ENCODE measurements around the gene KIT. TPM values are rescaled to one million over a fixed set of nuclear protein-coding genes. Genes with fewer than 3 reads are reported as not detected.

Gene KIT
- total and polyA plus RNA-seq, 2 of the 4 experiments (the other 2 are of a cell fraction): 3.3 to 5.9 TPM

DNA sequence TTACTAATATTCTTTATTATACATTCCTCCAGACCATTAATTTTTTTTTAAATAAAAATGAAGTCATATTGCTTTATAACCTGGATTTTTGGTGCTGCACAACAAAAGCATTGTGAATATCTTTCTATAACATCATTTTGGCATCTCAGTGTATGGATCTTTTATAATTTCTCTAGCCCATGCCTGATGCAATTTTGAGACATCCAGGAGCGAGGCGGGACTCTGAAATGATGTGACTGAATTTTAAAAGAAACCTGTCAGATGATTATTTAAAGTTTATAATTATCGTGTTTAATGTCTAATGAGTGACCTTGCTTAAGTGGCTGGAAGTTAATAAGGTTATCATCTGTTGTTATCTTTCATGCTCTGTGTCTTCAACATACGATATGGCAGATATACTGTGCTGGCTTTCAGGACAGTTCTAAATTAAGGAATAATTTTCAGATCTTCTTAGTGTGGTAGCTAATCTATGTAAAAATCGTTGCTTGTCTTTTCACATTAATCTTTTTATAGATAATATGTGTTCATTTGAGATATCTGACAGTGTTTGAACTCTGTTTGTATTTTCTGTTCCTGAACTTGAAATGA is 58.8 kb downstream of the KIT start:
- no peak overlapping the region for H3K18ac ChIP-seq (ENCODE audit: low read depth, low read length)
- ATAC-seq (ENCODE audit: low read depth) (no peak), DNase-seq (no peak)
- H3K79me1 ChIP-seq (ENCODE audit: low read depth in 1 of 2, low read length in 2 of 2): no peaks in the 10 kb centered on the region
- H2AK5ac ChIP-seq (ENCODE audit: low read depth, low read length): no peak overlapping the region
- no peak overlapping the region for H2AK9ac ChIP-seq (replicated peaks; ENCODE audit: low read depth, low read length, poor library complexity)
- H3K4me2 ChIP-seq (ENCODE audit: low read depth, low read length): no peak overlapping the region
- no peak overlapping the region for H3K27ac ChIP-seq (ENCODE audit: insufficient read depth, low read length)
- H4K5ac ChIP-seq (ENCODE audit: low read depth, low read length): no peak overlapping the region
- H2BK20ac ChIP-seq (ENCODE audit: low read depth, low read length): no peak overlapping the region
- no peak overlapping the region for H2BK120ac ChIP-seq (ENCODE audit: low read depth, low read length)
- BruUV-seq (replicated peaks): no TSS peak
- in situ Hi-C loops (cut with MboI; ENCODE audit: low sequenced_read_pairs) (no loop called here), dilution Hi-C loops (cut with HindIII; ENCODE audit: low sequenced_read_pairs, unreplicated experiment) (no loop called here), intact Hi-C loops (cut with micrococcal nuclease) (no loop called here)
- peaks cover 5% of the 10 kb centered on the region; the same call in 1 of the 2 replicates for H3K9me1 ChIP-seq (ENCODE audit: insufficient read depth, low read length)
- no peak overlapping the region for H3K56ac ChIP-seq (ENCODE audit: extremely low read depth, insufficient read depth, low read length)
- H3K9me3 ChIP-seq (ENCODE audit: control insufficient read depth, insufficient read depth, low read length): no peaks in the 10 kb centered on the region
- H2BK15ac ChIP-seq (ENCODE audit: low read depth, low read length): no peak overlapping the region
- no peak overlapping the region for H3K14ac ChIP-seq (replicated peaks; ENCODE audit: low read depth, low read length)
- 40% methylated on average over 1 of the region's 5 CpGs; no CpG with 5 or more reads in 1 of the 2 experiments for WGBS, 2 experiments (ENCODE audit: extremely low coverage in 2 of 2, insufficient read length in 1 of 2)
- no peak overlapping the region for H3K23ac ChIP-seq (ENCODE audit: low read depth, low read length)
- H3K4me1 ChIP-seq (ENCODE audit: control insufficient read depth, insufficient read depth, low read length): peaks cover 2% of the 10 kb centered on the region
- no peaks in the 10 kb centered on the region for H3K27me3 ChIP-seq (ENCODE audit: control insufficient read depth, insufficient read depth, low read length)
- H4K91ac ChIP-seq (ENCODE audit: insufficient read depth, low read depth, low read length): no peak overlapping the region
- no peak overlapping the region for H4K8ac ChIP-seq (ENCODE audit: low read depth in 2 of 2, low read length in 2 of 2)
- no peak overlapping the region for H3K4ac ChIP-seq (ENCODE audit: low read depth, low read length)
- no peak overlapping the region for H3K4me3 ChIP-seq (ENCODE audit: insufficient read depth, low read depth, low read length)
- TF ChIP-seq RCOR1 (IDR thresholded peaks at IDR 0.05; ENCODE audit: insufficient replicate concordance, low read length) (no peak), ELK1 (IDR thresholded peaks at IDR 0.05; ENCODE audit: borderline replicate concordance, low read depth, low read length) (no peak), POLR2A (IDR thresholded peaks at IDR 0.05; ENCODE audit: low read depth, low read length) (no peak), RFX5 (IDR thresholded peaks at IDR 0.05; ENCODE audit: low read depth, low read length) (no peak), BHLHE40 (IDR thresholded peaks at IDR 0.05; ENCODE audit: low read depth, low read length) (no peak), FOS (IDR thresholded peaks at IDR 0.05; ENCODE audit: low read depth, low read length) (no peak), NFE2L2 (IDR thresholded peaks at IDR 0.05; ENCODE audit: low read depth, low read length) (no peak), MAFK (IDR thresholded peaks at IDR 0.05; ENCODE audit: low read depth, low read length) (no peak), CEBPB (IDR thresholded peaks at IDR 0.05; ENCODE audit: low read depth, low read length) (no peak), RAD21 (IDR thresholded peaks at IDR 0.05; ENCODE audit: low read length) (no peak)
- H4K20me1 ChIP-seq (ENCODE audit: insufficient read depth, low read length): no peaks in the 10 kb centered on the region
- H2BK5ac ChIP-seq (ENCODE audit: low read depth, low read length, poor library complexity, severe bottlenecking): no peak overlapping the region
- H3K36me3 ChIP-seq (ENCODE audit: control insufficient read depth, insufficient read depth, low read length): peaks cover 2% of the 10 kb centered on the region; the same call in 1 of the 2 replicates
- ChIA-PET CTCF (interaction anchor here (0.6 kb wide), 1 partner anchor 122 kb away, joined by 3 read pairs; no protein-coding TSS in a partner anchor), POLR2A (ENCODE audit: unreplicated experiment) (no interaction called here)
- no peak overlapping the region for H3K9ac ChIP-seq (ENCODE audit: low read depth, low read length)
- no peak overlapping the region for H2AFZ ChIP-seq (replicated peaks; ENCODE audit: low read length, poor library complexity)

Data from IMR-90 (cell line).